HEK293 (cell line): ENCODE data around the gene IGF2BP1.

ENCODE experiments used
- CTCF ChIA-PET: fragments of 350-600 bp; formaldehyde crosslinking; extraction: SDS; loops from one replicate; lab custom pipeline; 2021; ENCODE audit warnings: antibody characterized with exemption; lab: Yijun Ruan, JAX
- POLR2A ChIA-PET: fragments of 300-600 bp; formaldehyde crosslinking; extraction: SDS; loops from one replicate; lab custom pipeline; 2020; ENCODE audit warnings: antibody characterized with exemption, inconsistent platforms; lab: Yijun Ruan, JAX
- H3K27ac ChIP-seq: fragments of 200-500 bp; sonication (Bioruptor generic); 2 replicates; pipeline ENCODE4 v1.5.1; 2014; ENCODE audit warnings: low read depth, low read length, control low read depth, inconsistent platforms; ENCODE audit errors: extremely low read depth
- H3K36me3 ChIP-seq, 2 experiments: fragments of 200-500 bp in 1 of 2; sonication (Bioruptor generic) in 1 of 2; 1 replicate in 1 of 2; 2 replicates in 1 of 2; pipeline ENCODE4 v1.5.1; 2014 to 2017; ENCODE audit warnings: inconsistent platforms in 2 of 2, low read length in 2 of 2; ENCODE audit not compliant: control insufficient read depth in 2 of 2, insufficient read depth in 1 of 2
- H3K4me1 ChIP-seq: fragments of 200-500 bp; sonication (Bioruptor generic); 2 replicates; pipeline ENCODE4 v1.5.1; 2014; ENCODE audit warnings: mild to moderate bottlenecking, low read length, inconsistent platforms; ENCODE audit not compliant: control insufficient read depth, insufficient read depth
- H3K4me3 ChIP-seq: 2 replicates; pipeline ENCODE4 v1.5.1; 2011; ENCODE audit warnings: low read depth, mild to moderate bottlenecking, control low read depth, low read length, moderate library complexity
- H3K9me3 ChIP-seq: fragments of 200-500 bp; sonication (Bioruptor generic); 2 replicates; pipeline ENCODE4 v1.5.1; 2014; ENCODE audit warnings: low read depth, low read length, inconsistent platforms; ENCODE audit not compliant: control insufficient read depth, insufficient read depth
- KLF1 ChIP-seq: fragments of 450-650 bp; formaldehyde crosslinking; IDR thresholded peaks from 2 replicates; pipeline ENCODE4 v1.5.1; 2016; ENCODE audit warnings: missing biosample characterization, missing genetic modification characterization
- OSR2 ChIP-seq: fragments of 450-650 bp; formaldehyde crosslinking; IDR thresholded peaks from 2 replicates; pipeline ENCODE4 v1.5.1; 2016; ENCODE audit warnings: missing biosample characterization, missing genetic modification characterization
- WT1 ChIP-seq: fragments of 450-650 bp; formaldehyde crosslinking; IDR thresholded peaks from 2 replicates; pipeline ENCODE4 v1.5.1; 2016; ENCODE audit warnings: missing biosample characterization, missing genetic modification characterization
- ZNF114 ChIP-seq: fragments of 450-650 bp; formaldehyde crosslinking; IDR thresholded peaks from 2 replicates; pipeline ENCODE4 v1.5.0; 2017; ENCODE audit warnings: missing biosample characterization, missing genetic modification characterization
- ZNF221 ChIP-seq: fragments of 450-650 bp; formaldehyde crosslinking; IDR thresholded peaks from 2 replicates; pipeline ENCODE4 v1.5.1; 2017; ENCODE audit warnings: missing biosample characterization, missing genetic modification characterization, borderline replicate concordance
- ZNF266 ChIP-seq: fragments of 450-650 bp; formaldehyde crosslinking; IDR thresholded peaks from 2 replicates; pipeline ENCODE4 v1.5.1; 2016; ENCODE audit warnings: missing biosample characterization, missing genetic modification characterization, low read depth
- ZNF521 ChIP-seq: fragments of 450-650 bp; formaldehyde crosslinking; IDR thresholded peaks from 2 replicates; pipeline ENCODE4 v1.5.1; 2017; ENCODE audit warnings: missing biosample characterization, mild to moderate bottlenecking, missing genetic modification characterization
- ZNF624 ChIP-seq: fragments of 450-650 bp; formaldehyde crosslinking; IDR thresholded peaks from 2 replicates; pipeline ENCODE4 v1.5.1; 2017; ENCODE audit warnings: missing biosample characterization, missing genetic modification characterization
- ZNF660 ChIP-seq: fragments of 450-650 bp; IDR thresholded peaks from 2 replicates; pipeline ENCODE4 v1.5.1; 2018; ENCODE audit warnings: missing biosample characterization, mild to moderate bottlenecking, missing genetic modification characterization
- ZSCAN30 ChIP-seq: fragments of 450-650 bp; IDR thresholded peaks from 2 replicates; pipeline ENCODE4 v1.5.1; 2018; ENCODE audit warnings: missing biosample characterization, mild to moderate bottlenecking, missing genetic modification characterization, moderate library complexity
- TF ChIP-seq, protein P1 (sequence below): fragments of 450-650 bp; formaldehyde crosslinking; IDR thresholded peaks from 2 replicates; pipeline ENCODE4 v1.5.1; 2016; ENCODE audit warnings: missing biosample characterization, missing genetic modification characterization
- TF ChIP-seq, protein P2 (sequence below): fragments of 450-650 bp; formaldehyde crosslinking; IDR thresholded peaks from 2 replicates; pipeline ENCODE4 v1.5.1; 2016; ENCODE audit warnings: missing biosample characterization, missing genetic modification characterization
- TF ChIP-seq, protein P3 (sequence below): fragments of 450-650 bp; formaldehyde crosslinking; IDR thresholded peaks from 2 replicates; pipeline ENCODE4 v1.5.1; 2016; ENCODE audit warnings: missing biosample characterization, missing genetic modification characterization, low read depth

The IGF2BP1 gene

DNA sequence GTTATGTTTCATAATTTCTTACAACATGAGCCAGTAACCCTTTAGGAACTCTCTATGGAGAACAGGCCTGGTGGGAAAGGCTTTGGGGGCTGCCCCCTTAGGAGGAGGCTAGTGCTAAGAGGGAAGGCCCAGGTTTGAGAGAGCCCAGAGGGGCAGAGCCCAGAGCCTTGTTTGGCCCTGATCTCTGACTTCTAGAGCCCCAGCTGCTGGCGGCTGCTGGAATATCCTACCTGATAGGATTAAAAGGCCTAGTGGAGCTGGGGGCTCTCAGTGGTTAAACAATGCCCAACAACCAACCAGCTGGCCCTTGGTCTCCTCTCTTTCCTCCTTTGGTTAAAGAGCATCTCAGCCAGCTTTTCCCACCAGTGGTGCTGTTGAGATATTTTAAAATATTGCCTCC lies 54.1 kb downstream of the IGF2BP1 start:
- peaks cover 65 to 86% of the 10 kb centered on the region in 2 experiments for H3K36me3 ChIP-seq
- ChIA-PET CTCF (interaction anchor here (0.6 to 1.2 kb wide), 4 partner anchors 11 to 240 kb away, joined by 3 to 4 read pairs (median 3); no protein-coding TSS in a partner anchor), POLR2A (no interaction called here)

DNA sequence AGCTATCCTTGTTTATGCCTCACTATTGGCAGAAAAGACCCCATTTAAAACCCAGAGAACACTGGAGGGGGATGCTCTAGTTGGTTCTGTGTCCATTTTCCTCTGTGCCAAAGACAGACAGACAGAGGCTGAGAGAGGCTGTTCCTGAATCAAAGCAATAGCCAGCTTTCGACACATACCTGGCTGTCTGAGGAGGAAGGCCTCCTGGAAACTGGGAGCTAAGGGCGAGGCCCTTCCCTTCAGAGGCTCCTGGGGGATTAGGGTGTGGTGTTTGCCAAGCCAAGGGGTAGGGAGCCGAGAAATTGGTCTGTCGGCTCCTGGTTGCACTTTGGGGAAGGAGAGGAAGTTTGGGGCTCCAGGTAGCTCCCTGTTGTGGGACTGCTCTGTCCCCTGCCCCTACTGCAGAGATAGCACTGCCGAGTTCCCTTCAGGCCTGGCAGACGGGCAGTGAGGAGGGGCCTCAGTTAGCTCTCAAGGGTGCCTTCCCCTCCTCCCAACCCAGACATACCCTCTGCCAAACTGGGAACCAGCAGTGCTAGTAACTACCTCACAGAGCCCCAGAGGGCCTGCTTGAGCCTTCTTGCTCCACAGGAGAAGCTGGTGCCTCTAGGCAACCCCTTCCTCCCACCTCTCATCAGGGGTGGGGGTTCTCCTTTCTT lies 56.1 kb downstream of the IGF2BP1 start:
- H3K36me3 ChIP-seq = peaks cover 54 to 70% of the 10 kb centered on the region in 2 experiments
- H3K4me1 ChIP-seq = peaks cover 2% of the 10 kb centered on the region; the same call in 1 of the 2 replicates
- H3K27ac ChIP-seq = peak overlapping the region; percentile 31; the same call in 1 of the 2 replicates
- H3K4me3 ChIP-seq = no peak overlapping the region
- no peak for TF ChIP-seq ZSCAN30 (tag by site-specific recombination)
- no peak for TF ChIP-seq ZNF266
- no peak for TF ChIP-seq ZNF221 (tag by site-specific recombination)
- TF ChIP-seq ZNF521 = no peak
- 0 out of 2 replicates have a peak, but pooled peaks have one; percentile 17 for TF ChIP-seq KLF1
- ChIA-PET POLR2A (interaction anchor here (0.6 kb wide), 1 partner anchor 90 kb away, joined by 5 read pairs; no protein-coding TSS in a partner anchor), CTCF (interaction anchor here (0.6 to 1.2 kb wide), 5 partner anchors 20 to 175 kb away, joined by 3 to 8 read pairs (median 3); no protein-coding TSS in a partner anchor)
- H3K9me3 ChIP-seq = no peaks in the 10 kb centered on the region

More for the DNA sequence above, 54.1 kb downstream of the IGF2BP1 start:
- TF ChIP-seq WT1 (no peak), ZNF114 (no peak), OSR2 (tag by site-specific recombination) (no peak), ZNF660 (tag by site-specific recombination) (no peak), ZNF624 (tag by site-specific recombination) (no peak)
- TF ChIP-seq, protein P1, sequence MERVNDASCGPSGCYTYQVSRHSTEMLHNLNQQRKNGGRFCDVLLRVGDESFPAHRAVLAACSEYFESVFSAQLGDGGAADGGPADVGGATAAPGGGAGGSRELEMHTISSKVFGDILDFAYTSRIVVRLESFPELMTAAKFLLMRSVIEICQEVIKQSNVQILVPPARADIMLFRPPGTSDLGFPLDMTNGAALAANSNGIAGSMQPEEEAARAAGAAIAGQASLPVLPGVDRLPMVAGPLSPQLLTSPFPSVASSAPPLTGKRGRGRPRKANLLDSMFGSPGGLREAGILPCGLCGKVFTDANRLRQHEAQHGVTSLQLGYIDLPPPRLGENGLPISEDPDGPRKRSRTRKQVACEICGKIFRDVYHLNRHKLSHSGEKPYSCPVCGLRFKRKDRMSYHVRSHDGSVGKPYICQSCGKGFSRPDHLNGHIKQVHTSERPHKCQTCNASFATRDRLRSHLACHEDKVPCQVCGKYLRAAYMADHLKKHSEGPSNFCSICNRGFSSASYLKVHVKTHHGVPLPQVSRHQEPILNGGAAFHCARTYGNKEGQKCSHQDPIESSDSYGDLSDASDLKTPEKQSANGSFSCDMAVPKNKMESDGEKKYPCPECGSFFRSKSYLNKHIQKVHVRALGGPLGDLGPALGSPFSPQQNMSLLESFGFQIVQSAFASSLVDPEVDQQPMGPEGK (tag by site-specific recombination) = no peak
- TF ChIP-seq, protein P2, sequence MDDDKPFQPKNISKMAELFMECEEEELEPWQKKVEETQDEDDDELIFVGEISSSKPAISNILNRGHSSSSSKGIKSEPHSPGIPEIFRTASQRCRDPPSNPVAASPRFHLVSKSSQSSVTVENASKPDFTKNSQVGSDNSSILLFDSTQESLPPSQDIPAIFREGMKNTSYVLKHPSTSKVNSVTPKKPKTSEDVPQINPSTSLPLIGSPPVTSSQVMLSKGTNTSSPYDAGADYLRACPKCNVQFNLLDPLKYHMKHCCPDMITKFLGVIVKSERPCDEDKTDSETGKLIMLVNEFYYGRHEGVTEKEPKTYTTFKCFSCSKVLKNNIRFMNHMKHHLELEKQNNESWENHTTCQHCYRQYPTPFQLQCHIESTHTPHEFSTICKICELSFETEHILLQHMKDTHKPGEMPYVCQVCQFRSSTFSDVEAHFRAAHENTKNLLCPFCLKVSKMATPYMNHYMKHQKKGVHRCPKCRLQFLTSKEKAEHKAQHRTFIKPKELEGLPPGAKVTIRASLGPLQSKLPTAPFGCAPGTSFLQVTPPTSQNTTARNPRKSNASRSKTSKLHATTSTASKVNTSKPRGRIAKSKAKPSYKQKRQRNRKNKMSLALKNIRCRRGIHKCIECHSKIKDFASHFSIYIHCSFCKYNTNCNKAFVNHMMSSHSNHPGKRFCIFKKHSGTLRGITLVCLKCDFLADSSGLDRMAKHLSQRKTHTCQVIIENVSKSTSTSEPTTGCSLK (tag by site-specific recombination) = no peak
- TF ChIP-seq, protein P3, sequence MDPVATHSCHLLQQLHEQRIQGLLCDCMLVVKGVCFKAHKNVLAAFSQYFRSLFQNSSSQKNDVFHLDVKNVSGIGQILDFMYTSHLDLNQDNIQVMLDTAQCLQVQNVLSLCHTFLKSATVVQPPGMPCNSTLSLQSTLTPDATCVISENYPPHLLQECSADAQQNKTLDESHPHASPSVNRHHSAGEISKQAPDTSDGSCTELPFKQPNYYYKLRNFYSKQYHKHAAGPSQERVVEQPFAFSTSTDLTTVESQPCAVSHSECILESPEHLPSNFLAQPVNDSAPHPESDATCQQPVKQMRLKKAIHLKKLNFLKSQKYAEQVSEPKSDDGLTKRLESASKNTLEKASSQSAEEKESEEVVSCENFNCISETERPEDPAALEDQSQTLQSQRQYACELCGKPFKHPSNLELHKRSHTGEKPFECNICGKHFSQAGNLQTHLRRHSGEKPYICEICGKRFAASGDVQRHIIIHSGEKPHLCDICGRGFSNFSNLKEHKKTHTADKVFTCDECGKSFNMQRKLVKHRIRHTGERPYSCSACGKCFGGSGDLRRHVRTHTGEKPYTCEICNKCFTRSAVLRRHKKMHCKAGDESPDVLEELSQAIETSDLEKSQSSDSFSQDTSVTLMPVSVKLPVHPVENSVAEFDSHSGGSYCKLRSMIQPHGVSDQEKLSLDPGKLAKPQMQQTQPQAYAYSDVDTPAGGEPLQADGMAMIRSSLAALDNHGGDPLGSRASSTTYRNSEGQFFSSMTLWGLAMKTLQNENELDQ (tag by site-specific recombination) = no peak
- no peak overlapping the region for H3K27ac ChIP-seq
- H3K4me1 ChIP-seq = peaks cover 2% of the 10 kb centered on the region; the same call in 1 of the 2 replicates
- H3K4me3 ChIP-seq = no peak overlapping the region
- H3K9me3 ChIP-seq = no peaks in the 10 kb centered on the region
